ENCODE data around the gene YWHAB.
"Not testable (repeated sequence)": the region's sequence is repeated elsewhere in the genome, so short reads cannot be mapped to it uniquely, and the experiment has no call there.

Gene YWHAB

DNA sequence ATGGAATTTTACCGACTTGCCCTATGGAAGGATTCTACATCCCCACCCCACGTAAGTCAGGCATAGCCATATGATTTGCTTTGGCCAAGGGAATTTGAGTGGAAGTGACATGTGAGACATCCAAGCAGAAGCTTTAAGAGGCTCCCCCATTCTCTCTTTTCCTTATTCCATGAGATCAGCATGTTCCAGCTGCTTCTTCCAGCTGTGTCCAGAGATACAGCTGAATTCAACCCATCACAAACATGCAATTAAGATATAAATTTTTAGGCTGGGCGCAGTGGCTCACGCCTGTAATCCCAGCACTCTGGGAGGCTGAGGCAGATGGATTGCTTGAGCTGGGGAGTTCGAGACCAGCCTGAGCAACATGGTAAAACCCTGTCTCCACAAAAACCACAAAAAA is 16.0 kb upstream of the YWHAB start:
- DNase-seq: no peak

DNA sequence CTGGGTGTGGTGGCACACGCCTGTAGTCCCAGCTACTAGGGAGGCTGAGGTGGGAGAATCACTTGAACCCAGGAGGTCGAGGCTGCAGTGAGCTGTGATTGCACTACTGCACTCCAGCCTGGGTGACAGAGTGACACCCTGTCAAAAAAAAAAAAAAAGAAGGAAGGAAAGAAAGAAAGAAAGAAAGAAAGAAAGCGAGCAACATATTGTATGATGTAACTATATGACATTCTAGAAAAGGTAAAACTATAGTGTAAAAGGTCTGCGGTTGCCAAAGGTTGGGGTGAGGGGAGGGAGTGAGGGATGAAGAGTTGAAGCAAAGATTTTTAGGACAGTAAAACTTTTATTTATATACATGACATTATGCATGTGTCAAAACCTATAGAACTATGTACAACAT is 3.1 kb upstream of the YWHAB start:
- DNase-seq: not testable (repeated sequence)

DNA sequence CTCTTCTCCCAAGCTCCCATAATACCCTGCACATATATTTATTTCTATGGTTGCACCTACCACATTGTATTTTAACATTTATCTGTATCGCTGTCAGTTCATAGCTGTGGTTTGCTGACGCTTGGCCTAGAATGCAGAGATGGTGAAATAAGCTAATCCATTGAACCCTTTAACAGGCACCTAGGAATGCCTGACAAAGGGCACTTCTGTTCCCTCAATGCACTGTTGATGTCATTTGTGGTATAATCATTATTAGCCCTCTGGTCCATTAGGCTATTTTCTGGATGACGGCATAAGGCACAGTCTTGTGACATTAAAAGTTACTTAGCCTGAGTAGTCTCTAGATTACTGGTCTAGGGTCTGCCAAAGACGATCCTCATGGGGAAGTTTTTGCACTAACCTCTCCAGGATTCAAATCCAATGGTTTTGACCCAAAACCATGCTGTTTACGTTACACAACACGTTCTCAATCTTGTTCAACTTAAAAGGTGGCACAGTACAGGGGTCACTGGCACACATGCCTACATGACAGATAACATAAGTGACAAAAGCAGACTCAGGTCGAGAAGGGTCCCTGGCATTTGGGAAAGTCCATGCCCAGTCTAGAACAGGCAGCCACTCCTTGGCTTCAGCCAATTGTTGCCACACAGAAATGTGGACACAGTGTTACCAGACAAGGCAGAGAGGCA is 2.1 kb upstream of the YWHAB start:
- no peak for DNase-seq

DNA sequence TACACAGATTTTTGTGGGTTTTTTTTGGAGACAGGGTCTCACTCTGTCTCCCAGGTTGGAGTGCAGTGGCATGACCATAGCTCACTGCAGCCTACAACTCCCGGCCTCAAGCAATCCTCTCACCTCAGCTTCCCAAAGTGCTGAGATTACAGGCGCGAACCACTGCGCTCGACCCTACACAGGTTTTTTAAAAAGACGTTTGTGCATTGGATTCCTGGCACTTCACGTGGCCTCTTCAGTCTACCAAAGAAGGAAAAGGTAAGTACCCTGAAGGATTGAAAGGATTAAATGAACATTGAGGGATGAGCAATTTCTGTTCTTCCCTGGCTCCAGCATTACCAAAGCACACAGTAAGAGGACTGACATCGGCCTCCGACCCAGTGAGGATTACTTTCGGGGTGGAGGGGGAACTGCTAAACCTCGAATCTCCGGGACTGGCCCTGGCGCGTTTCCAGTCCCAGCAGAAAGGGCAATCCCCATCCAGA is 556 bp upstream of the YWHAB start:
- DNase-seq: no peak

DNA sequence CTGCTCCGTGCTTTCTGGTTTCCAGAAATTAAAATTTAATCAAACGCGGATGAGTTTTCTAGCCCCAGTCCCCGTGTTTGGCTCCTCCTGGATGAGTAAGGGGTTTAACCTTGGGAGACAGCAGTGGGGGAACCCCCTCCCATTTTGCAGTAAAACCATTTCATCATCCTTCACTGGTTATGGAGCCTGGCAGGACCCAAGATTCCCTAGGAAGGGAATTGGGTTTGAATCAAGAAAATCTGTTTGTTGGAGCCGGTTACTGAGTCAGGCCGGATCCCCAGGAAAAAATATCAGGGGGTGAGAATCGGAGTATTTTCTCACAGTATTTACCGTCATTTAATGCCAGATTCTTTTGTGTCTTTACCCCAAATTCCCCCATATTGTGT is 754 bp downstream of the YWHAB start:
- DNase-seq: no peak

DNA sequence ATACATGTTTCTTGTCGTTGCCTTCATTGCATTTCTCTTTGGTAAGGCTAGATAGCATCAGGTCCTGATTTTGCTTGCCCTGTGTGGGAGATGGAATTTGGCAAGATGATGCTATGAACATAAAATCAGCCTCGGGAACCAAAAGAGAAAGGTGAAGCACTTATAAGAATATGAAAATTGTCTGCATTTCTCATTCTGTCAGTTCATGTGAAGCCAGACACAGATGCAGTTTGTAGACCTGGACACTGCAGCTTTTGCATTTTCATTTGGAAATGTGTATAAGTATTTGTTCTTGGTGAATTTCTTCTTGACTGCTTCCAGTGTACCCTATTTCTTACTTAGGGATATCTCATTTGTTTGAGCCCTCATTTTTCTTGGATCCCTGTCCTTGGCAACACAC is 1.3 kb downstream of the YWHAB start:
- no peak for DNase-seq

DNA sequence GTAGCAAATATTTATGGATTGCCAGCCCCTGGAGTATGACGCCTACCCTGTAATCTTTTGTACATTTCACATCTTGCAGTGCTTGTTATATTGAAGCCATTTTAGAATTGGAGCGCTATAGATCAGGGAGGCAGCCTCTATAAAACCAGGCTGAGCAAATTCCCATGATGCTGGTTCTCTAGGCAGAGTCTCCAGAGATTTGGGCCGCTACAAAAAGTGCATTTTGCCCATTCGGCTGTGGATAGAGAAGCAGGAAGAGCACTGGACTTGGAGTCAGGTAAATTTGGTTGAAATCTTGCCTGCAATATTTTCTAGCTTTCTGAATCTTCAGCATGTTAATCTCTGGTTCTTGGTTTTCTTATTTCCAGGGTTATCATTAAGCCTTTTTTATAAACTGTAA is 2.0 kb downstream of the YWHAB start:
- DNase-seq: no peak

DNA sequence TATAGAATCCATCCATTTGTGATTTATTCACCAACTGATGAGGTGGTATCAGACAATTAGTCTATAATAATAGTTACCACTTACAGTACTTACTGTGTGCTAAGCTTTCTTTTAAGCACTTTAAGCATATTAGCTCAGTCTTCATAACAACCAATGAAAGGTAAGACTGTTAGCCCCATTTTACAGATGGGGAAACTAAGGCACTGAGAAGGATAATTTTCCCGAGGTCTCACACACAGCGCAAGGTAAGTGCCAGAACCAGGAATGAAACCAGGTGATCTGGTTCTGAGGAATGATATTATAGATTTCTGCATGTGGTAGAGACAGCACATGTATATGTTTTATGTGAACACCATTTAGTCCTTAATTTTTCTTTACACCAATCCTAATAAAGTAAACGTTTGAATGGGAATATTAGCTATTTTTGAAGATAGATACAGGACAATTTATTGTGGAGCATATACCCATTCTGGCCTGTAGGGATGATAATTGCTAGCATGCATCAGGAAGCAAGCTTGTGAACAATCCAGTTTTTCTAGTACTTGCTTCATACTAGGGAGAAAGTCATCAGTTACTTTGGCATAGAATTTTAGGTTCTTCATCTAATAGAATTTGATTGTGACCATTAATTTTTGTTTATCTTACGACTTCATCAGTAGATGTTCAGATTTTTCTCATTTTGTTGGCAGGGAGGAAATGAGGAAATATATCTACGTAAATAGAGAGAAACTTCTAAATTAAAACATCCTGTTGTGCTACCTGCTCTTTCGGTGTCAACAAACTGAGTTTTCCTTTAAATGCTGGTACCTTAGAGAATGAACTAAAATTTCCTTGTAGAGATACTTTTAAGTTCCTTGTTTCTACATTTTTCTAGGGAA is 3.0 kb downstream of the YWHAB start:
- no peak for DNase-seq

DNA sequence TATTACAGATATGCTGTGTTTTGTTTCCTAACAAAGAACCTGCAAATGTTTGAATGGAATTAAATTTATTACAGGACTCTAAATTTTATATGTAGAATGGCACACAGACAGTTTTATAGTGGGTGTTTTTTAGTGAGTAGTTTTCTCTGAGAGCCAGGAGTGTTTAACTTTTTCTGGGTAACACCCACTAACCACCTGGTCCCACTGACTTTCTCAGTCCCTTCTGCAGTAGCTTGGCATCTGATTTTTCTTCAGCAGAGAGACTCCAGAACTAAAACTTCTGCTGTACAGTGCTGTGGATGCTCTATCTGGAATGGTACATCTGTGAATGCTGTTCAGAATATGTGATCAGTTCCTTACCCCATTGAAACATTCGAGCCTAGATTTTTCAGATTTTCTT is 6.3 kb downstream of the YWHAB start:
- DNase-seq: no peak

DNA sequence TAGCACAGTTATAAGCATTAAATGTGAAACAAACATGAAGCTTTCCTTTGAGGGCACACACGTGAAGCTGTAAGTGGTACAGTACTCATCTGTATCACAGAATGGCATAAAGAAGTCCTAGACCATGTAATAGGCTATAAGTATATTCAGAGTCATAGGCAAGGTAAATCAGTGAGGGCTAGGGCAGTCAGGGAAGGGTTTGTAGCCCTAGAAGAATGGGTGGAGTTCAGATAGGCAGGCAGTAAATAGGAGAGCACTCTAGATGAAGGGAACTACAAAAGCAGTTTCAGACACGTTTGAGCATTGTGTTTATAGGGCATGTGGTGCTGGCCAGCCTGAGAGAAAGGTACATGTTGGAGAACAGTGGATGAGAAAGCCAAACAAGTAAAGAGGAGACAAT is 9.5 kb downstream of the YWHAB start:
- DNase-seq: no peak

DNA sequence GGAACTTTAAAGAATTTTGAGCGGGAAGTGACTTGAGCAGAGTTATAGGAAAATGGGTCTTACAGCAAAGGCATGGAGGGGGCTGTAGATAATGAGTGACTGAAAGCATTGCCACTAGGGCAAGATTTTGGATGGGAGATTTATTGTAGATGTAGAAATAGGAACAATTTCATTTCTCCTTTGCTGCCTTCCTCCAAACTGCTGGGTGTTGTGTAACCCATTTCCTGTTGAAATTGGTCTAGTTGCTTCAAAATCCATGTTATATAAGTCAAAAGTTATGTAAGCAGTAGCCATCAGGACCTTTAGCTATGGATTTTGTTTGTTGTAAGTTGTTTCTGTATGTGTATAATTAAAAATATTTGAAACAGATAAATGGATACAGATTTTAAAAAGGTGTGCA is 11.1 kb downstream of the YWHAB start:
- no peak for DNase-seq

DNA sequence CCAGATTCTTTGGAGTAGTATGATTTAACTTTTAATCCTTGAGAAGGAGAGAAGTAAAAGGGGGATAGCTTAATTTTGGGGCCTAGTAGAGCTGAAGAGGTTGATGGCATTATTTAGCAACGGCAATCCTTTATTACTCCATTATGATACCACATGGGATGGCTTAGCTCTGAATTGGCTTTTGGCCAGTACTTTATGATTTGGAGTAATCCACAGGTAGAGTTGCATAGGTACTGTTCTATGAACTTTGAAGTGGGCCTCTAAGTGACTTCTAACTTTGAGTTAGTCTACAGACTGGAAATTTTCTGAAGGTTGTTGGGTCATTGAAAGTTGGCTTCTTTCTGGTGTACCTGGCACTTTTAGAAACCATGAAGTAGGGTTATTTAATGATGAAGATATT is 11.6 kb downstream of the YWHAB start:
- no peak for DNase-seq

DNA sequence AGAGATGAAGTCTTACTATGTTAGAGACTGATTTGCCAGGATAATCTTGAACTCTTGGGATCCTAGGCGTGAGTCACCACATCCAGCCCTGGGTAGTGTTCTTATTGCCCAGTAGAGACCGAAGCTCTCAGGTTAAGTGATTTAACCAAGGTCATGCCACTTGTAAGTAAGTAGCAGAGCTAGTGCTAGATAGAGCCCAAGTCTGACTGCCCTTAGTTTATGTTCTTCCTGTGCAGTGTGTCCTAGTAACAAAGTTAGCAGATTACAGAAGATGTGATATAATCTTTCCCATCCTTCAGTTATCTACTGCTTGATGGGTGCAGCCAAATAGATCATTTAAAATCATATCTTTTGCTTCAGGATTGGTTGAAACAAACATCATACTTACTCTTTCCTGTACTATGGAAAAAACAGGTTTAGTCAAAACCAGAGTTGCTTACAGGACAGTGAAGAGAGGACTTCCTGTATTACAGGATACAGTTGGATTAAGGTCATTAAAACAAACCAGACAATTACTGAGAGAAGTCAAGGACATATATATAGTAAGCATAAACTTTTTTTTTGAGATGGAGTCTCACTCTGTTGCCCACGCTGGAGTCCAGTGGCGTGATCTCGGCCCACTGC is 14.8 kb downstream of the YWHAB start:
- DNase-seq: no peak

DNA sequence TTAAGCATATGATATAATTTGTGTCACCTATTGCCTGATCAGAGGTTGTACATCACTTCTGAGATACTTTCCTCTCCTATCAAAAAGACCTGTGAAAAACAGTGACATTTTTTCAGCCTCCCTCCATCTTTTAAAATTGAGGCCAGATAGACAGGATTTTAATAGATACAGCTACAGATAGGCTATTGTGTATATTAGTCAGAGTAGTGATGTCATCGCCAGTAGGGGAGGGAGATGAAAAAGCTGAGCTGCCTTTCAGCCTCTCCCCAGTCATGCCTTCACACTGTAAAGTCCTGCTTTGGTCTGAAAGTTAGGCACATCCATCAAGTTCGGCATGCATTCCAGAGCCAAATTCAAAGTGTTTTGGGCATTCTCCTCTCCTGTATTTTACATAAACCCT is 16.5 kb downstream of the YWHAB start:
- no peak for DNase-seq

DNA sequence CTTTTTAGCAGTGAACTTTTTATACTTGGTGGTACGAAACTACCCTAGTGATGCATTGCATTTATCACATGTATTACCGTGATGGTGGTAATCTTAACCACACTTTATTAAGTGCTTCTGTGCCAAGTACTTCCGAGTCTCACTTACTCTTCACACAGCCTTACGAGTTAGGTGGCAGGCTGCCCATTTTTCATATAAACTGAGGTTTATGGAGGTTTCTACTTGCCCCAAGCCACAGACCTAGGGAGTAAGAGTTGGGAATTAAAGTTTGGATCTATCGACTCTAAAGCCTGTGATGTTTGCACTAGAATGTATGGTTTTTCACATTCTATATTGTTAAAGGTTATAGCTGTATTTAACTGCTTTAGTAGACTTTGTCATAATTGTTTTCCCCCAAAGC is 18.9 kb downstream of the YWHAB start:
- no peak for DNase-seq

DNA sequence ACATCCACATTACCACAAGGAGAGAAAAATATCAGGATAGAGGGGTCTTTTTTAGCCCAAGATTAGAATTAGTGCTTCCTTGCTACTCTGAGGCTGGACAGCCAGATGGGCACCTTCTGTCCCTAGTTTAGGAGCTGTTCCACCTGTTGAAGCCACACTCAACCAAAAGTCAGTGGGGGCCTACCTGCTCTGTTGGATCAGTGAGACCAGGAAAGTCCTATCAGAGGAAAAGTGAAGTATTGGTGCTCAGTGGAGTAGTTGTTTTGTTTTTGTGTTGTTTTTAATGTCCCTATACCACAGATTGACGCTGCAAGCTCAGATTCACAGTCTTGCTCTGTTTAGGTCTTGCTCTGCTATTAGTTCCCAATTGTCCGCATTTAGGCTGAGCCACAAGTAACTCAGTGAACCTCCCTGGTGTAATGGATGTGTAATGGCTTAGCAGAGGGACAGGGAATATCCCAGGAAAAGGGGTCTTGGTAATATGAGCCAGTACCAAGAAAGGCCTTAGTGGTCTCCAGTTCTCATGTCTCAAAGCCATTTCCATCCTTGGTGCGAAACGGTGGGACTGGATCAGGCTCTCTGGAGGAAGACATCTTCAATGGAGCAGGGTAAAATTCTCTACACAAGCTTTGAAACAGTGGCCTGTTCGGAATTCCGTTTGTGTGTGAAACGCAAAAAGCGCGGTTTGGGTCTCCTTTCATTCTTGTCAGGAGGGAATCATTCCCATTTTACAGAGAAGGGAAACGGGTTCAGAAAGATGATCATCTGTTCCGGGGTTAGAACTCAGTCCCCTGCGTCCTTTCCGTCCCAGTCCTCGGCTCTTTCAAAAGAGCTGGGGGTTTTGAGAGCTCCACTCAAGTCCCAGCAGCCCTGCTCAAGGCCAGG is 23.7 kb downstream of the YWHAB start:
- no peak for DNase-seq

DNA sequence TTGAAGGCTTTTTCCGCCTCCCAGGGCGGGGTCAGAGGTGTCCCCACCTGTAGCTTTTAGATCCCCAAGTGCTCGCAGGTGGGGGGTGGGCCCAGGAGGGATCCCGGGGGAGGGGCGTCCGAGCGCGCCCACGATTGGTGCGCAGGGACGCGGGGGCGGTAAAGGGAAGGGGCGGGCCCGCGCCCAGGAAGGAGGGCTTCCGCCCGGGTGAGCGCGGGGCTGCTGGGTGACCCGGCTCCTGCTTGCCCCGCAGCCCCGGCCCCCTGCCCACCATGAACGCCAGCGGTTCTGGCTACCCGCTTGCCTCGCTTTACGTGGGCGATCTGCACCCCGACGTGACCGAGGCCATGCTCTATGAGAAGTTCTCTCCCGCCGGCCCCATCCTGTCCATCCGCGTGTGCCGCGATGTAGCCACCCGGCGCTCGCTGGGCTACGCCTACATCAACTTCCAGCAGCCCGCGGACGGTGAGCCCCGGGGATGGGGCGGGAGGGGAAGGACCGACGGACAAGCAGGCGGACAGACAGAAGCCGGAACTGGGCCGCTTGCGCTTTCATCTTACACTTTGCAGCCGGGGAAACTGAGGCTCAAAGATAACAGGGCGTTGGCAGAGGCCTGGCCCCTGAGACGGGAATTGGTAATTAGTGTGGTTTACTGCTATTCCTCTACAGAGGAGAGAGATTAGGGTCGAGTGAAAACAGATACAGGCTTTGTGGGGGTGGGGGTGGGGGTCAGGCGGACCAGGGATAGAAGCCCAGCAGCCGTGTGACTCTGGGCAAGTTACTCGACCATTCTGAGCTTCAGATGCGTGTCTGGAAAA is 24.6 kb downstream of the YWHAB start, which contains the start of gene PABPC1L:
Gene PABPC1L, plus strand, starts transcription at position 189 of the 818 bp plus-strand sequence. Its CDS starts 84 bp downstream, at position 273.
- peak; percentile 81 for DNase-seq

DNA sequence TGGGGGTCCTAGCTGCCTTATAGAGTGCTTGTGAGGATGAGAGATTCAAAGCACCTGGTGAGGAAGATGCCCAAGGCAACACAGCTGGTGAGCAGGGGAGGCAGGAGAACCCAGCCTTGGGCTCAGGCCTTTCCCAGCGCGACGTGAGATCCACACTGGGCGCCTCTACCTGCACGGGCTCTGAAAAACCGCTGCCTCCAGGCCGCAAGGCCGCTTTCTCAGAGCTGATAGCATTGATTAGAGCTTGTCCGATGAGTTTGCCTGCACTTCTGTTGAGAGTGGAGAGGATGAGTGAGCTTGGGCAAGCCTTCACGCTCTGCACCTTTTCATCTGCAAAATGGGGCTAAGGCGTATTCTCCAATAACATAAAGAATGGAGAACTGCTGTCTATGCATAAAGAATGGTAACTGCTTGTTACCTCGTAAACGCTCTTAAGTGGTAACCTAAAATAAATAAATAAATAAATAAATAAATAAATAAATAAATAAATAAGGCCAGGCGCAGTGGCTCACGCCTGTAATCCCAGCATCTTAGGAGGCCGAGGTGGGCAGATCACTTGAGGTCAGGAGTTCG is 25.3 kb downstream of the YWHAB start:
- no peak for DNase-seq

DNA sequence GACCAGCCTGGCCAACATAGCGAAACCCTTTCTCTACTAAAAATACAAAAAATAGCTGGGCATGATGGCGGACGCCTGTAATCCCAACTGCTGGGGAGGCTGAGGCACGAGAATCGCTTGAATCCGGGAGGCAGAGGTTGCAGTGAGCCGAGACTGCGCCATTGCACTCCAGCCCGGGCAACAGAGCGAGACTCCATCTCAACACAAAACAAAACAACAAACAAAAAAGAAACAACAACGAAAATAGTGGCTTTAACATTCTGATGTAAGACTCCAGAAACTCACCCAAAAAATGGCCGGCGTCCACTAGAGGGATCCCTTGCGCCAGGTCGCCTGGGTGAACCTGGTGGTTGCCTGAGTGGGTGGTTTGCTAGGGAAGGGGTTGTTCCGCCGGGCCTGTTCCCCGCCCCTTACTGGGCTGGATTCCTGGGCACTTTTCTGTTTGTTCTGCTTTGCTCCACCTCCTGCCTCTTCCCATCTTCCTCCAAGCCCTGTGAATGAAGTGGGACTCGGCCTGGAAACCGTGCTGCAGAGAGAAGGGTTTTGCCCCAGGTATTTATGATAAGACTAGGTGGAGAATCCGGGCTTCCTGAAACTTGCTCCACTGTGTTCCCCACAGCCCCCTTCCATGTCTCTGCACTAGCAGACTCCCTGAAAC is 25.9 kb downstream of the YWHAB start:
- DNase-seq: no peak

DNA sequence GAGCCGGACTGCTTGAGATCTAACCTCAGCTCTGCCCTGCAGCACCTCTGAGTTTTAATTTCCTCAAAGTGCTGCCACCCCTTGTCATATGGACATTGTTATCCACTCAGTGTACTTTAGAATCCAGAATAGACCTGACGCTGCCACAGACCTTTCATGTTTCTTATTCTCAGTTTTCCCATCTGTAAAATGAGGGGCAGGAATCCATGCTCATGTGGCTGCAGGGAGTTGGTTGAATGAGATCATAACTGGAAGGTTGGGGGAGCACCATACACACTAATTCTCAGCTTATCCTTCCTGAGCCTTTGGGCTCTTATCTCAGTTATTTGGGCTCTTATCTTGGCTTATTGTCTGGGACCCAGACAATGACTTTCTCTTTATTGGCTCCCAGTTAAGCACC is 26.7 kb downstream of the YWHAB start:
- no peak for DNase-seq

DNA sequence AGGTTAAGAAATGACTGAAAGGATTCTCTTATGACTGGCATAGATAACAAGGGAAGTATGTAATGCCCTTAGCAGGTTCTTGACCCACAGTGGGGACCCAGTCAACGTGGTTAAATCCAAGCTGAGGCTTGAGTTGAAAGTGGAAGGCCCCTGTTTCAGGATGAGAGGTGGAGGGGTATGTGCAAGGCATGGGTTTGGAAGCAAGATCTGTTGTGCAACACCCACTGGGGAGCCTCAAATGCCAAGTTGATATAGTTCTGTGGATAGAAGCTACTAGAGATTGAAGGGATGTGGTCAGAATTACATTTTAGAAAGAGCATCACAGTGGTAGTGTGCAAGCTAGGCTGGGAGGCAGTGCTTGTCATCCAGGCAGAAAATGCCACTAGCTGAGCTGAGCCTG is 29.4 kb downstream of the YWHAB start:
- DNase-seq: no peak
